HEK293T (cell line): ENCODE results near the gene RIPK3.

Experiments used
- CTCF ChIA-PET: fragments of 350-600 bp; formaldehyde crosslinking; extraction: SDS; loops from one replicate; lab custom pipeline; 2021; ENCODE audit warnings: antibody characterized with exemption, inconsistent platforms; lab: Yijun Ruan, JAX
- POLR2A ChIA-PET: fragments of 350-600 bp; formaldehyde crosslinking; extraction: SDS; loops from one replicate; lab custom pipeline; 2020; ENCODE audit warnings: antibody characterized with exemption, inconsistent platforms; lab: Yijun Ruan, JAX
- DNase-seq: peaks from one replicate; pipeline ENCODE4 v3.0.0; 2012; ENCODE audit warnings: mixed read lengths; ENCODE audit errors: extremely low spot score
- ARNT ChIP-seq: fragments of 450-650 bp; IDR thresholded peaks from 2 replicates; pipeline ENCODE4 v1.6.1; 2017; ENCODE audit warnings: mild to moderate bottlenecking
- BHLHE40 ChIP-seq: fragments of 450-650 bp; IDR thresholded peaks from 2 replicates; pipeline ENCODE4 v1.6.1; 2016; ENCODE audit warnings: mild to moderate bottlenecking, moderate library complexity, borderline replicate concordance
- CTBP1 ChIP-seq: fragments of 450-650 bp; IDR thresholded peaks from 2 replicates; pipeline ENCODE4 v1.6.1; 2016; ENCODE audit warnings: borderline replicate concordance
- ELF4 ChIP-seq: fragments of 450-650 bp; IDR thresholded peaks from 2 replicates; pipeline ENCODE4 v1.6.1; 2017; ENCODE audit warnings: antibody characterized with exemption
- FOXA1 ChIP-seq: fragments of 450-650 bp; IDR thresholded peaks from 2 replicates; pipeline ENCODE4 v1.6.1; 2016; ENCODE audit warnings: mild to moderate bottlenecking
- FOXK2 ChIP-seq: fragments of 450-650 bp; IDR thresholded peaks from 2 replicates; pipeline ENCODE4 v1.6.1; 2016; ENCODE audit warnings: mild to moderate bottlenecking
- FOXM1 ChIP-seq: fragments of 450-650 bp; IDR thresholded peaks from 2 replicates; pipeline ENCODE4 v1.6.1; 2017; ENCODE audit warnings: mild to moderate bottlenecking, borderline replicate concordance
- HDGF ChIP-seq: fragments of 450-650 bp; IDR thresholded peaks from 2 replicates; pipeline ENCODE4 v1.6.1; 2017; ENCODE audit warnings: antibody characterized with exemption, borderline replicate concordance
- L3MBTL2 ChIP-seq: fragments of 450-650 bp; conservative IDR thresholded peaks from 2 replicates; pipeline ENCODE4 v1.6.1; 2016; ENCODE audit warnings: mild to moderate bottlenecking
- LEF1 ChIP-seq: fragments of 450-650 bp; IDR thresholded peaks from 2 replicates; pipeline ENCODE4 v1.6.1; 2017; ENCODE audit warnings: mild to moderate bottlenecking, borderline replicate concordance
- NFRKB ChIP-seq: fragments of 450-650 bp; IDR thresholded peaks from 2 replicates; pipeline ENCODE4 v1.6.1; 2016; ENCODE audit warnings: mild to moderate bottlenecking, moderate library complexity
- SP1 ChIP-seq: fragments of 450-650 bp; IDR thresholded peaks from 2 replicates; pipeline ENCODE4 v1.6.1; 2017
- SUZ12 ChIP-seq: fragments of 450-650 bp; IDR thresholded peaks from 2 replicates; pipeline ENCODE4 v1.6.1; 2016; ENCODE audit warnings: mild to moderate bottlenecking
- TARDBP ChIP-seq: fragments of 450-650 bp; IDR thresholded peaks from 2 replicates; pipeline ENCODE4 v1.6.1; 2016
- ZNF384 ChIP-seq: fragments of 450-650 bp; IDR thresholded peaks from 2 replicates; pipeline ENCODE4 v1.6.1; 2016
- TF ChIP-seq, protein P1 (sequence below): fragments of 450-650 bp; IDR thresholded peaks from 2 replicates; pipeline ENCODE4 v1.6.1; 2016

RIPK3 gene

DNA sequence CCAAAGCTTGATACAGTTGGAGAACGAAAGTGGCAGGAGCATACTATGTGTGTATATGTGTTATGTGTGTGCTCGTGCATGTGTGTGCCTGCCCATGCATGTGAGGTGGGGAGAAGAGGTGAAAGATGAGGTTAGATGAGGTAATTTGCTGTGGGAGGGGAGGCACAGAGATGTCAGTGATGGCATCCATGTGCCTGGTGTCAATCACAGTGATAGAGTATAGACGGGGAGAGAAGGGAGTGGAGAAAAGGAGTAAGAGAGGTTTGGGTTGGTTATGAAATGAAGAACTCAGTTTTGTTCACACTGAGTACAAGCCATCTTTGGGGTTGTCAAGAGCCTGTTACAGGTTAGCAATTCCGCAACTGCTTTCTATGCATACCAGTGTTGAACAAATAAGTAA, 44.4 kb upstream of the RIPK3 start:
- POLR2A ChIA-PET, result interaction anchor here (1.0 kb wide), 1 partner anchor 18 kb away, joined by 4 read pairs; no protein-coding TSS in a partner anchor
- TF ChIP-seq FOXK2, result no peak
- no peak for TF ChIP-seq BHLHE40
- TF ChIP-seq L3MBTL2, result no peak
- TF ChIP-seq SUZ12, result no peak
- no peak for TF ChIP-seq SP1
- no peak for TF ChIP-seq LEF1
- TF ChIP-seq ZNF384, result no peak
- TF ChIP-seq CTBP1, result no peak
- TF ChIP-seq ARNT, result no peak
- TF ChIP-seq, protein P1, sequence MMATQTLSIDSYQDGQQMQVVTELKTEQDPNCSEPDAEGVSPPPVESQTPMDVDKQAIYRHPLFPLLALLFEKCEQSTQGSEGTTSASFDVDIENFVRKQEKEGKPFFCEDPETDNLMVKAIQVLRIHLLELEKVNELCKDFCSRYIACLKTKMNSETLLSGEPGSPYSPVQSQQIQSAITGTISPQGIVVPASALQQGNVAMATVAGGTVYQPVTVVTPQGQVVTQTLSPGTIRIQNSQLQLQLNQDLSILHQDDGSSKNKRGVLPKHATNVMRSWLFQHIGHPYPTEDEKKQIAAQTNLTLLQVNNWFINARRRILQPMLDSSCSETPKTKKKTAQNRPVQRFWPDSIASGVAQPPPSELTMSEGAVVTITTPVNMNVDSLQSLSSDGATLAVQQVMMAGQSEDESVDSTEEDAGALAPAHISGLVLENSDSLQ, result no peak; the same call in 1 of the 2 replicates
- CTCF ChIA-PET, result no interaction called here
- no peak for DNase-seq

DNA sequence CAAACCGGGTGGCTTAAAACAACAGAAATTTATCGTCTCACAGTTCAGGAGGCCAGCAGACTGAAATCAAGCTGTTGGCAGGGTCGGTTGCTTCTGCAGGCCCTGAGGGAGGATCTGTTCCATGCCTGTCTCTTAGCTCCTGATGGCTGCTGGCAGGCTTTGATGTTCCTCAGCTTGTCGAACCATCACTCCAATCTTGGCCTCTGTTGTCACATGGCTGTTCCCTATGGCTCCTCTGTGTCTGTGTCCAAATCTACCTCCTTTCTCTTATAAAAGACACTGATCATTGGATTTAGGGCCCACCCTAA, 42.2 kb upstream of the RIPK3 start:
- CTCF ChIA-PET, result interaction anchor here (1.2 kb wide), 1 partner anchor 49 kb away, joined by 4 read pairs; no protein-coding TSS in a partner anchor
- no peak for TF ChIP-seq CTBP1
- no peak for TF ChIP-seq ELF4
- no peak for TF ChIP-seq BHLHE40
- TF ChIP-seq HDGF, result no peak
- TF ChIP-seq ZNF384, result no peak
- no peak for DNase-seq
- POLR2A ChIA-PET, result interaction anchor here (1.0 to 6.9 kb wide), 2 partner anchors 9 to 49 kb away, joined by 4 to 34 read pairs; partner anchors contain the start of genes CBLN3 and KHNYN

DNA sequence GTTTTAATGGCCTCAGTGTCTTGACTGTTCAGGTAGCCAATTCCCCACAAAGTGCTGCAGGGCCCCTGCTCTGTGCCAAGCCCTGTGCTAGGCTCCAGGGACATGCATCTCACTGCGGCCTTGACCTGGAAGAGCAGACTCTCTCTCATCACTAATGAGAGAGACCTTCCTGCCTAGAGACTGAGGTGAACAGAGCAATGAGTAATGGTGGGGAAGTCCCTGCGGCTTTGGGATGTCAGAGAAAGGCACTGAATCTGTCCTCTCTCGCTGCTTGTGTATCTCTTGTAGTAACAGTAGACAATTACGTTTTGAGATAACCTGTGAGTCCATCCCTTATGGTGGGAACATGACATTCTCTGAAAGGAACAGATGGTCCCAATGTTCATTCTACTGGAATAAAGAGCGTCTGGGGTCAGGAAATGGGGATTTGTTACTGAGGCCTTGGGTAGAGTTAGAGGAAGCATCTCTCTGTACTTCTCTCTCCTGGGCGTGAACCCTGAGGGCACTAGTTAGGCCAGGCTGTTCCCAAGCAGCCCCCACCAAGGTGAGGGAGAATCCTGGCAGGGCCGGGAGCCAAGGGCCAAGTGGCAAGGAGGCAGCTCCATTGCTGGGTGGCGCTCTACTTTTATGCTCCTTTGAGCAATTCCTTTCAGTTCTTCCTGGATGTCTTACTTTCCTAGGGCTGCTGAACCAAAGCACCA, 41.7 kb upstream of the RIPK3 start:
- CTCF ChIA-PET, result interaction anchor here (1.2 kb wide), 1 partner anchor 50 kb away, joined by 4 read pairs; no protein-coding TSS in a partner anchor
- no peak for TF ChIP-seq TARDBP
- TF ChIP-seq FOXK2, result no peak
- no peak for TF ChIP-seq ZNF384
- no peak for TF ChIP-seq FOXA1
- no peak for TF ChIP-seq SUZ12
- TF ChIP-seq, protein P1, result no peak
- no peak for TF ChIP-seq BHLHE40
- TF ChIP-seq LEF1, result no peak
- TF ChIP-seq ARNT, result no peak
- TF ChIP-seq SP1, result no peak
- no peak for TF ChIP-seq L3MBTL2
- TF ChIP-seq NFRKB, result no peak
- no peak for TF ChIP-seq ELF4
- TF ChIP-seq HDGF, result no peak
- TF ChIP-seq FOXM1, result no peak

DNA sequence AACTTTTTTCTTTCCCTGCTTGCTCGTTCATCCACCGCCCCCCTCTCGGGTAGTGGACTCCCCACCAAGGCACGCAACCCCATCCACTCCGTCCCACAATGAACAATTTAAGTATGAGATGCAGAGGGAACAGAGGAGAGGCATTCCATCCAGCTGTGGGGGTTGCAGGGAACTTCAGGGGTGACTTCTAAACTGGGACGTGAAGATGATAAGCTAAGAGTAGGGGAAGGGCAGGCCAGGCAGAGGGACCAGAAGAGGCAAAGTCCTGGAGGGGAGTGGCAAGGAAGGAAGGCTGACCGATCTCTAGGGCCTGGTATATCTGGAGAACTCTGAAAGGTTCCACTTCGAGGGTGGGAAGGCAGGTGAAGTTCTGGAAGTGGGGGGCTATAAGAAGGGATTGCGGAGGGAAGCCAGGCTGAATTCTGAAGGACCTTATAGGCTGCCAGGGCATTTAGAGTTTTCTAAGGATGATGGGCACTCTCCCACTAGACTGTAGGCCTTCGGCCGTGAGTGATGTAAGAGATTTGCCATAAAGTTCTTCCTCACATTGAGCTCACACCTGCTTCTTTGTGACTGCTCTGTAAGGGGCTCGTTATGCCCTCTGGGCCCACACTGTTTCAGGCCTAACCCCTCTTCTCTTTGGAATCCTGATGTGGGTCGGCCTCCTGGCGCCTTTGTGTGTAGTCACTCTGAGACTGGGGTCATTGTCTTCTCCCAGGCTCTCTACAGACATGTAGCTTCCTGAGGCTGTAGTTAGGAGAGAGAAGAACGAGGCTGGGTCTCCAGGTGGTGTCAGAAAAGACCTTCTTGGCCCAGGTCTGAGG, 40.3 kb upstream of the RIPK3 start:
- ChIA-PET POLR2A (interaction anchor here (1.3 to 6.9 kb wide), 5 partner anchors 10 to 51 kb away, joined by 3 to 34 read pairs (median 8); partner anchors contain the start of genes CBLN3, KHNYN and NYNRIN), CTCF (interaction anchor here (1.2 kb wide), 1 partner anchor 51 kb away, joined by 3 read pairs; no protein-coding TSS in a partner anchor)
- TF ChIP-seq ZNF384, result no peak
- DNase-seq, result no peak

More for the DNA sequence above, 41.7 kb upstream of the RIPK3 start:
- DNase-seq, result no peak
- POLR2A ChIA-PET, result interaction anchor here (1.0 to 6.9 kb wide), 2 partner anchors 10 to 49 kb away, joined by 4 to 34 read pairs; partner anchors contain the start of genes CBLN3 and KHNYN

DNA sequence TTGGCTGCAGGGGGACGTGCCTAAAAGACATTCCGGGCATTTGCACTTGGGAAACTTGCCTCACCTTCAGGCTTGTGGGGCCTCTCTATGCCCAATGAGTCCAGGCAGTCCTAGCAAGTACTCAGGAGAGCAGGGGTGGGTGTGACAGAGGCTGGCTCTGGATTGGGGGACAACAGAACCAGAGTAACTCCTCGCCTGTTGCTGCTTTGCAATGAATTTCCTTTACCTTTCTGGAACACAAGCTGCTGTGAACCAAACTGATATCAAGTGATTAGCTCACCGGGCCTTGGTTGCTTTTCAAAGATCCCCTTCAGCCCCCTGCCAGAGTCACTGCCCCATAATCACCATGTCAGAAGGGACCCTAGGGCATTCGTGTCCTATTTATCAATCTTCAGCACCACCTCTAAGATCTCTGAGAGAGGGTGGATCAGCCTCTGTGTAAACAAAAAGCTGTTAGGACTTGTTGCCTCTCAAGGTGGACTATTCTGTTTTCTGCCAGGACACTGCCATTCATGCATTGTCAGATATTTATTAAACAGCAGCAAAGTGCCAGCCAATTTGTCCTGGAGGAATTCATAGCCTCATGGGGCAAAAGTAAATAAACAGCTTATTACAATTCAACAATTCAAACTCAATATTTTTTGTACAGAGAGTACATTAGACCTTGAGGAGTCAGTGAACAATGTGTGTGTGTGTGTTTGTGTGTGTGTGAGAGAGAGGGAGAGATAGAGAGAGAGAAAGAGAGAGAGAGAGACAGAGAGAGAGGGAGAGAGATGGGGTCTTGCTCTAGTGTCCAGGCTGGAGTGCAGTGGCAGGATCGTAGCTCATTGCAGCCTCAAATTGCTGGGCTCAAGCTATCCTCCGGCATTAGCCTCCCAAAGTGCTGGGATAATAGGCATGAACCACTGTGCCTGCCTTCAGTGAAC, 39.5 kb upstream of the RIPK3 start:
- POLR2A ChIA-PET, result interaction anchor here (1.0 to 6.9 kb wide), 6 partner anchors 9 to 51 kb away, joined by 3 to 34 read pairs (median 7); partner anchors contain the start of genes CBLN3, KHNYN and NYNRIN
- TF ChIP-seq SUZ12 (no peak), FOXA1 (no peak), TARDBP (no peak), ZNF384 (no peak), HDGF (no peak), FOXK2 (no peak), SP1 (no peak), ELF4 (no peak), CTBP1 (no peak), BHLHE40 (no peak)
- CTCF ChIA-PET, result interaction anchor here (0.8 to 1.7 kb wide), 4 partner anchors 9 to 72 kb away, joined by 3 to 5 read pairs (median 4); partner anchors contain the start of gene CIDEB
- DNase-seq, result no peak

DNA sequence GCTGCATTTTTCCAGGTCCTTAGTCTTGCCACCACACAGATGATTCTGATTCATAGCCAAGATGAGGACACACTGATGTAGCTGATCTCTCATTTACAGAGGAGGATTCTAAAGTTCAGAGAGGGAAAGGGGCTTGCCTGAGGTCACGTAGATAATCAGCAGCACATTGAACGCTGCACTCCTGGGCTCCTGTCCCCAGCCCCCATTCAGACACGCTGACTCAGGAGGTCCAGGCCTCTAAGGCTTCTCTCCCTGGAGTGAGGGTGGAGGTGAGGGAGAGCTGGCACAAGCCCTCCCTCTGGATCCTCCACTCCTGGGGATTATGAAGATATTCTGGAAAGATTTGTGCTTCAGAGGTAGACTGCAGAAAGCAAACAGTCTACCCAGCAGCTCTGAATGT, 38.5 kb upstream of the RIPK3 start:
- TF ChIP-seq ELF4 (no peak), FOXM1 (no peak)
- POLR2A ChIA-PET, result interaction anchor here (1.0 to 6.9 kb wide), 4 partner anchors 12 to 52 kb away, joined by 3 to 34 read pairs (median 7); partner anchors contain the start of genes CBLN3 and KHNYN
- DNase-seq, result no peak
- CTCF ChIA-PET, result interaction anchor here (0.6 to 1.7 kb wide), 4 partner anchors 8 to 71 kb away, joined by 3 to 5 read pairs (median 4); partner anchors contain the start of gene CIDEB
